GM12801 (cell line): ENCODE data around the gene SIGLEC5.

Source experiments
- CTCF ChIP-seq: IDR thresholded peaks from one replicate; pipeline ENCODE4 v1.5.1; 2011; ENCODE audit warnings: control low read depth; ENCODE audit not compliant: insufficient read length; ENCODE audit errors: extremely low read depth

SIGLEC5 gene

DNA sequence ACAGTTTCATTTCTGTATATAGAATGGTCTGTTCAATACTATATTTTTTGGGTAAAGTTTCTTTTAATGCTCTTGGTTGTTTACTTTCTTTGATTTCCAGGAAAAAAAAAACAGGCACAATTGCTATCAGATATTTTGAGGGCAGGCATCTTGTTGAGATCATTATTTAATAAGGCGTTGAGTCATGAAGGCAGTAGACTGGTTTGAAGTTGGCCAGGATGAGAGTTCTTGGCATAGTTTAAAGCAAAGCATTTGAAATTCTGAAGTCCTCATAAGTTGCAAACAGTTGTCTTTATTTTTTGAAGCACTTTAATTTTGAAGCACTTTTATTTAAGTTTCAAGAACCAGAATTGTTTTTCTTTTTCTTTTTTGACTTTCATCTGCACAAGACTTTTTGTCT lies 61.7 kb downstream of the SIGLEC5 start:
- no peak for TF ChIP-seq CTCF

GRCh38 chr19:51567583-51567982 lies 62.6 kb downstream of the SIGLEC5 start:
- no peak for TF ChIP-seq CTCF

GRCh38 chr19:51566489-51567100 lies 63.6 kb downstream of the SIGLEC5 start:
- no peak for TF ChIP-seq CTCF

- TF ChIP-seq CTCF = no peak
Observed at GRCh38 chr19:51565583-51565982, 64.6 kb downstream of the SIGLEC5 start.

- no peak for TF ChIP-seq CTCF
Observed at GRCh38 chr19:51564791-51565190, 65.4 kb downstream of the SIGLEC5 start.
